ENCODE measurements around the gene GRAP2. TPM values are rescaled to one million over a fixed set of nuclear protein-coding genes. Genes with fewer than 3 reads are reported as not detected.
"Not testable (repeated sequence)": the region's sequence is repeated elsewhere in the genome, so short reads cannot be mapped to it uniquely, and the experiment has no call there.

GRAP2 gene
- total RNA-seq, 1 donor from 2014 or later = not detected

GRCh38 chr22:39897841-39898240 is 3.0 kb upstream of the GRAP2 start:
- no peak for DNase-seq (ENCODE audit: low read depth)

- no peak for DNase-seq (ENCODE audit: low read depth)
Observed at GRCh38 chr22:39898997-39899396, 1.9 kb upstream of the GRAP2 start.

DNA sequence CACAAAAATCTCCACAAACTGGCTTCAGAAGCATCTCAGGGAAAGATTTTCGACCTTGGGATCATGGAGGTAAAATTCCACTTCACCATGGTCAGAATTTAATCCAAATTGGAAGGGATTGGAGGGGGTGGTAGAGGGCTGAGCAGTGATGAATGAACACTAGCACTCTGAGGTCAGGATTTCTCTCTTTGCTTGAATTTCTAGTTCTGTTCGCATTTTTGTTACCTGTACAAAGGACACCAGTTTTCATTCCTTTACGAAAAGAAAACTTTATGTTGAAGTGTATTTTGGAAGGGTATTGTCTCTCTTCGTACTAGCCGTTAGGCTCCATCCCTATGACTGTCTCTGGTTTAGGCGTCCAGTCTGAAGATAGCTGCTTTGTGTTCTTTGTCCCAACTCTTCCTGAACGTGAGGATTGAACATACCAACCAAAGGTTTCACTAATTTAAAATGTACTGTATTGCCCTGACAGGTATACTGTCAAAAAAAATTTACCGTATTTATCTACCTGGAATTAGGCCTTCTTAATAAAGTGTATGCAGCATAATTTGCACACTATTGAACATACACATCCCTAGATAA is 772 bp downstream of the GRAP2 start:
- no peak for DNase-seq (ENCODE audit: low read depth)

DNA sequence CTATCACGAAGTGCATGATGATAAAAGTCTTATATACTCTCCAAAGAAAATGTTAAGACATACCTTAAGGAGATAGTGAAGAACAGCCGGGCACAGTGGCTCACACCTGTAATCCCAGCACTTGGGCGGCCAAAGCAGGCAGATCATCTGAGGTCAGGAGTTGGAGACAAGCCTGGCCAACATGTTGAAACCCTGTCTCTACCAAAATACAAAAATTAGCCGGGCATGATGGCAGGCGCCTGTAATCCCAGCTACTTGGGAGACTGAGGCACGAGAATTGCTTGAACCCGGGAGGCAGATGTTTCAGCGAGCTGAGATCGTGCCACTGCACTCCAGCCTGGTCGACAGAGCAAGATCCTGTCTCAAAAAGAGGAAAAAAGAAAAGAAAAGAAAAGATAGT is 3.1 kb downstream of the GRAP2 start:
- not testable (repeated sequence) for DNase-seq (ENCODE audit: low read depth)

GRCh38 chr22:39904862-39905261 is 4.0 kb downstream of the GRAP2 start:
- DNase-seq (ENCODE audit: low read depth) = no peak

GRCh38 chr22:39905687-39906086 is 4.8 kb downstream of the GRAP2 start:
- DNase-seq (ENCODE audit: low read depth) = no peak

DNA sequence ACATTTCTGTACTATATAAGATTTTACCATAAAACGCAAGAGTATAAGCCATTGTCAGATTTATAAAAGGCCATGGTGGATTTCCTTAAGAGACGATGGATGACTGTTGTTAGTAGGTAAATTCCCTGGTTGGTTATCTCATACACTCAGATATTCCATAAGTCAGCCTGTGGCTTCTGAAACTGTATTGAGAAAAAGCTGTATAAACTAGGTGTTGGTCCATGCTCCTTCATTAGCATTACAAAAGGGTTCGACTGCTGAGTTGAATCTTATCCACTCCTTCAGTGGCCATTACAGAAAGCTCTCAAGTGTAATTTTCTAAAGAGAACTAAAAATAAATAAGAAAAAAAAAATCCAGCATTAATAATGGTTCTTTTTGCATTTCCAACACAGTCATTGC is 5.3 kb downstream of the GRAP2 start:
- DNase-seq (ENCODE audit: low read depth) = no peak

- no peak for DNase-seq (ENCODE audit: low read depth)
Observed at GRCh38 chr22:39907047-39907446, 6.2 kb downstream of the GRAP2 start.

- DNase-seq (ENCODE audit: low read depth) = no peak
Observed at GRCh38 chr22:39907605-39908097, 6.8 kb downstream of the GRAP2 start.

GRCh38 chr22:39908136-39908535 is 7.3 kb downstream of the GRAP2 start:
- no peak for DNase-seq (ENCODE audit: low read depth)

DNA sequence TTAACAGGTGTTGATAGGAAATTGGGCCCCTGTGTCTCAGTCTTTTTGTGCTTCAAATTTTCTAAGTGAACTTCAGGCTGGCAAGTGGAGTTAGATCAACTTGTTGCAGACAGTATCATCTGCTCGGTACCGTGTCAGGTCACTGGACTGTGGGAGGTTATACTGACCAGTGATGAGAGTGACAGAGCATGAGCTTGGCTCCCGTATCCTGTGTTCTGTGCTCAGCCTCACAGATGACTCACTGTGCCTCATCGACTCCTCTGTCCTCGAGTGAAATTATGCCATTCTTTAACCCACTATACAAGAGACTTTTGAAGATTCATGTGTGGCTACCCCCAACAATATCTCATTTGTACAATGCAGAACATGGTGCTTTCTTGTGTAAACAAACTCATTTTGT is 7.9 kb downstream of the GRAP2 start:
- no peak for DNase-seq (ENCODE audit: low read depth)

DNA sequence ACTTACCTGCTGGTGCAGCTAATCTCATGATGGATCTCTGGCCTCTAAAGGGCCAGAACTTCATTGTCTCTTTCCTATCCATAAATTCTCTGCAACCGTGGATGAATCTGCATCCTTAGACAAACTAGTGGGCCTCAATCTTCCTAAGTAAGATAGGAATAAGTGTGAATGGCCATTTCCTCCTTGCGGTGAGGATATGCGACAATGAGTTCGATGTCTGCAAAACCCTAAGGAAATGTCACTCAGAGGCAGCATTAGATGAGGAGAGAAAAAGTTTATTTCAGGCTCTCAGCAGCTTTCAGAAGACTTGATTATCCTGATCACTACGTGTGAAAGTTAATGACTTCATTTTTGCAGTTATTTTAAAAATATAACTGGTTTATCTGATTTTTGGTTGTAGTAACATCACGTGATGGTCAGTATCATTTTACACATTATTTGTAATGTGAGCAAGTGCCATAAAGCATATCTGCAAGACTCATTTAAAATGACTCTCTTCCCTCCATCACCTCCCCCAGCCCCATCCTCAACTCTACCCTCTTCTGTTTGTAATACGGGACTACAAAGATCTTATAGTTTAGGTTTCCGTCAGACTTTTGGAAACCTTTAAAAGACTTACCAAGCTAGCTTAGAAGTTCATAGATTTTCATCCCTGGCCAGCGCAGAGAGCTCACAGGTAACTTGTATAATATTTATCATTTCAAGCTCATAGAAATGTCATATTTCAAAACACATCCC is 10.2 kb downstream of the GRAP2 start:
- no peak for DNase-seq (ENCODE audit: low read depth)

DNA sequence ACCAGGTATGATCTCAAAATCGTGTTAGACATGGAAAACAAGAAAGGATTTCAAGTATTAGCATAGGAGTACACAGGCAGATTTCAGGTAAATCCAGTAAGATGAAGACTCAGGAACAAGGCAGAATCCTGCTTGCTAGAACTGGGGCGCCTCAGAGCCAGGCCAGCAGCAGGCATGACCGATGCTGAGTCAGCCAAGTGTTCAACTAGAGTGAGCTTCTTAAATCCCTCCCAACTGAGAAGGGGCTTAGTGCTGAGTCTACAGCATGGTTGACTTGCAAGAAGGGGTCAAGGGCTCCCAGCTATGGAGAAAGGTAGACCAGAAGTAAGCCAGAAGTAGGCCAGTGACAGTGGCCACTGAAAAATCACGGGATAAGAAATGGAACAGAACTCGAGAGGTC is 12.4 kb downstream of the GRAP2 start:
- DNase-seq (ENCODE audit: low read depth) = no peak

DNA sequence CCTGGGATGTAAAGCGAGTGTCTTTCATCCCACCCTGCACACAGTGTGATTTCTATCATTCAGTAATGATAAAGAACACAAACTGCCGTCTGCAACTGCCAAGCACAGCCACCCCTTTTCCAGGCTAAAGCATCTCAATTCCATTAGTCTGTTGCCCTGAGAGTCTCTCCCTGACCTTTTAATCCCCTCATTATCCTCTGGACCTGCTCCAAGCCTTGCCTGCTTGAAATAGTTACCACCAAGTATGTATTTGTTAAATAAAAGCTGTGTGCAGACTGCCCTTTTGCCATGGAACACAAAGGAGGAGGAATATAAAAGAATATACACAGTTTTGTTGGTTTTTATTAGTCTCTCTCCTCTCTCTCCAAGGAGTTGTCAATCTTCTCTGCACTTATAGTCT is 13.0 kb downstream of the GRAP2 start:
- no peak for DNase-seq (ENCODE audit: low read depth)

DNA sequence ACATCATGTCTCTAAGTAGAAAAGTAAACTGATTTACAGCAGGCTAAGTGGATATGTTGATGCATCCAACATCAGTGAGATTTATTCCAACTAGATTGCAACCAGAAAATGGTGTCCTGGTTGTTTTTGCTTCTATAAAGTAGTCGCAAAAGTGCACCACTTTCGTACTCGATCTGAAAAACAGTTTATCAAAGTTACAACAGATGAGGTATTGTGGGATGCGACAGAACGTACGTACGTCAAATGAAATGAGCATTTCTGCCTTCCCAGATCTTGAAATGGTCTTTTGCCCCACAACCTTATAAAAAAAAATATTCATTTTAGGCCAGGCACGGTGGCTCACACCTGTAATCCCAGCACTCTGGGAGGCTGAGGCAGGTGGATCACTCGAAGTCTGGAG is 13.7 kb downstream of the GRAP2 start:
- DNase-seq (ENCODE audit: low read depth) = no peak

DNA sequence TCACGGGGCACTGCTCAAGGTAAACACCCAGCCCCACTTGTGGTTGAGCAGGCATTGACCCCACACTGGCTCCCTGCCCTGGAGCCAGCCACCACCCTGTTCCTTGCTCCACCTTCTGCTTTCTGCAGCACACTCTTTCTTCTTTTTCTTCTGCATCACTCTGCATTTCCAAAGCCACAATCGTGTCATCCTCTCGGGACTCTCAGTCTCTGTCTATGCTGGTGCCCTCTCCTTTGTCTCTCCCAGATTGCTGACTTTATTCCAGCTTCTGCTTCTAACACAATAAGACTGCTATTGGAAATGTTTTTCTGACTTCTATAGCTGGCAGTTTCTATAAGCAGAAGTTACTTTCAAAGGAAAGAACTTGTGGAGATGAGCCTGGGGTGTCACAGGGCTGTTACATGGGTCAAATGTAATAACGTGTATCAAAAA is 14.4 kb downstream of the GRAP2 start:
- DNase-seq (ENCODE audit: low read depth) = no peak

GRCh38 chr22:39916496-39916895 is 15.6 kb downstream of the GRAP2 start:
- DNase-seq (ENCODE audit: low read depth) = no peak

GRCh38 chr22:39917197-39917643 is 16.3 kb downstream of the GRAP2 start:
- DNase-seq (ENCODE audit: low read depth) = no peak

- no peak for DNase-seq (ENCODE audit: low read depth)
Observed at GRCh38 chr22:39917776-39918495, 17.1 kb downstream of the GRAP2 start.

DNA sequence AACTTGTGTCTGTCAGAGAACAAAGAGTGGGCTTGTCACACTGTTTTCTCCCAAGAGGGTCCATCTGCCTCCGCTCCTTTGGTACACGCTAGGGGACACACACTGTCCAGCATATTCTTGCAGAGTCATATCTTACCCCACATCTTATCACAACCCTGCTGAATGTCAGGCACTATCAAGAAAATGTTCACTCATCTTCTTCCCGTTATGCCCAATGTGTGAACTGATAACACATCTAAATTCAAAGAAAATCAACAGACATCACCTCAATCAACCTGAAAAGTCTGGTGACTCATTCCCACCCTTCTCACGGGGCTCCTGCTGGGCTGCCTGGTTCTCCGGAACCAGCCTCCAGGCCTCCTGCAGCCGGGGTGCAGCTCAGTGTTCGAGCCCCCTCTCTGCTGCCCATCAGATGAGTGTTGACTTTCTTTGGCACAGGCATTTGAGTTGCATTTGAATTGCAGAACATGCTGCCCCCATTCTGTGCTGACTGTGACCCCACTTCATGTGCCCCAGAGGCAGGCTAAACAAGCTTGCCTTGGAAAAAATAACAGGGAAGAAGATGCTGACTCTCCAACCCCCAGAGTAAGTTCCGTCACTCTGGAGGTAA is 19.4 kb downstream of the GRAP2 start:
- no peak for DNase-seq (ENCODE audit: low read depth)

DNA sequence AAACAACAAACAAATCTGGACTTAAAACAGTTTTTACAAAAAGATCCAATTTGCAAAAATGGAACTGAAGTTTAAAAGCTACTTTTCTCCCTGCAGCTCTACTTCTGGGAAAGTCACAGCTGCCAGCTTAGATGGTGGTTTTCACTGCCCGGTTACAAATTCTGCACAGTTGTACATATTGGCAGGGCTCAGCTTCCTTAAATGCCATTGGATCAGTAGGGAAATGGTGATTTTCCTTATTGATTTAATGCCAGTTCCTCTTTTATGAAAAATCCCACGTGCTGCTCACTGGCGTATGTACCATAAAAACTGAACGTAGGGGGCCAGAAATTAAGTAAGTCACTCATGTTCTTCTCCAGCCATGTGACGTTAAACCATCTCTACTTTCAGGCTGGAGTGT is 22.8 kb downstream of the GRAP2 start:
- DNase-seq (ENCODE audit: low read depth) = no peak

DNA sequence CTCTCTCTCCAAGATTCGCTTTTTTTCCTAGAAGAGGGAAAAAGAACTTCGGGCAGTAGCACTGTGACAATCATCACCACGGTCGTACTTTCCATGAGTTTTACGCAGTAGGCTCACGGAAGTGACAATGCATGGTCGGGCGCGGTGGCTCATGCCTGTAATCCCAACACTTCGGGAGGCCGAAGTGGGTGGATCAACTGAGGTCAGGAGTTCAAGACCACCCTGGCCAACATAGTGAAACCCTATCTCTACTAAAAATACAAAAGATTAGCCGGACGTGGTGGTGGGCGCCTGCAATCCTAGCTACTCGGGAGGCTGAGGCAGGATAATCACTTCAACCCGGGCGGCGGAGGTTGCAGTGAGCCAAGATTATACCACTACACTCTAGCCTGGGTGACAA is 23.4 kb downstream of the GRAP2 start:
- no peak for DNase-seq (ENCODE audit: low read depth)

All from myocyte (in vitro differentiated cells).